H1 (cell line): ENCODE measurements around the gene CCDC124. TPM values are rescaled to one million over a fixed set of nuclear protein-coding genes. Genes with fewer than 3 reads are reported as not detected.

Source experiments
- CTCF ChIA-PET: fragments of 300-600 bp; sonication (Branson Sonifier 250); formaldehyde crosslinking; loops from one replicate; lab custom pipeline; 2021; ENCODE audit not compliant: partially characterized antibody; lab: Charles Lee
- POLR2A ChIA-PET: fragments of 300-600 bp; sonication (Branson Sonifier 250); formaldehyde crosslinking; loops from one replicate; lab custom pipeline; 2021; ENCODE audit warnings: inconsistent platforms; ENCODE audit not compliant: partially characterized antibody; lab: Charles Lee
- DNase-seq, 2 experiments: peaks; one replicate each; pipeline versions ENCODE4 v3.0.0 to v3.0.0-alpha.2; 2010 to 2022; ENCODE audit warnings: low spot score in 2 of 2, low read depth in 1 of 2, mixed read lengths in 1 of 2
- FAIRE-seq: peaks from 2 replicates; lab custom pipeline; 2011; peaks lifted over from hg19 to GRCh38; lab: Jason Lieb, UNC
- H2AFZ ChIP-seq: 2 replicates; pipeline ENCODE4 v1.8.1; 2012; ENCODE audit warnings: low read length, inconsistent platforms
- H2AK5ac ChIP-seq: 2 replicates; pipeline ENCODE4 v1.6.1; 2013; ENCODE audit warnings: low read depth, low read length
- H2BK120ac ChIP-seq: replicated peaks from 2 replicates; pipeline ENCODE3; 2013; ENCODE audit warnings: low read depth, low read length, inconsistent platforms
- H2BK12ac ChIP-seq: 2 replicates; pipeline ENCODE4 v1.6.1; 2013; ENCODE audit warnings: low read depth, low read length
- H2BK15ac ChIP-seq: 2 replicates; pipeline ENCODE4 v1.6.1; 2013; ENCODE audit warnings: low read length
- H2BK20ac ChIP-seq: 2 replicates; pipeline ENCODE4 v1.6.1; 2013; ENCODE audit warnings: low read length
- H2BK5ac ChIP-seq: 2 replicates; pipeline ENCODE4 v1.6.1; 2013; ENCODE audit warnings: low read depth, low read length
- H3K14ac ChIP-seq: 2 replicates; pipeline ENCODE4 v1.6.1; 2013; ENCODE audit warnings: inconsistent platforms; ENCODE audit not compliant: insufficient read length
- H3K18ac ChIP-seq: 2 replicates; pipeline ENCODE4 v1.6.1; 2013; ENCODE audit warnings: low read length; ENCODE audit errors: extremely low read depth
- H3K23ac ChIP-seq: 2 replicates; pipeline ENCODE4 v1.6.1; 2013; ENCODE audit warnings: inconsistent platforms; ENCODE audit not compliant: insufficient read length
- H3K23me2 ChIP-seq: 2 replicates; pipeline ENCODE4 v1.6.1; 2013; ENCODE audit warnings: low read depth, low read length
- H3K27ac ChIP-seq: 2 replicates; pipeline ENCODE4 v1.6.1; 2011; ENCODE audit warnings: low read depth, low read length, inconsistent platforms
- H3K27me3 ChIP-seq, 4 experiments: replicated peaks in 1 of 4; 1 replicate in 1 of 4; 2 replicates in 3 of 4; pipeline versions ENCODE4 v1.6.1 to v1.8.1; 2011 to 2013; ENCODE audit warnings: low read length in 3 of 4, mild to moderate bottlenecking in 3 of 4, inconsistent platforms in 2 of 4, mixed read lengths in 2 of 4, moderate library complexity in 1 of 4; ENCODE audit not compliant: control insufficient read depth in 3 of 4, insufficient read depth in 3 of 4; ENCODE audit errors: extremely low read depth in 1 of 4
- H3K36me3 ChIP-seq, 4 experiments: 2 replicates each; pipeline versions ENCODE4 v1.6.1 to v1.8.1; 2011 to 2013; ENCODE audit warnings: mild to moderate bottlenecking in 4 of 4, low read length in 3 of 4, moderate library complexity in 2 of 4, control low read depth in 1 of 4, inconsistent platforms in 1 of 4; ENCODE audit not compliant: insufficient read depth in 4 of 4, control insufficient read depth in 2 of 4
- H3K4ac ChIP-seq: replicated peaks from 2 replicates; pipeline ENCODE3; 2013; ENCODE audit warnings: low read length, low read depth, mixed read lengths, inconsistent platforms; ENCODE audit not compliant: insufficient read length
- H3K4me1 ChIP-seq, 4 experiments: replicated peaks in 1 of 4; 1 replicate in 1 of 4; 2 replicates in 3 of 4; pipeline versions ENCODE4 v1.6.1 to v1.8.1; 2011 to 2013; ENCODE audit warnings: low read length in 3 of 4, inconsistent platforms in 2 of 4, mixed read lengths in 1 of 4; ENCODE audit not compliant: insufficient read depth in 4 of 4, control insufficient read depth in 3 of 4
- H3K4me2 ChIP-seq, 2 experiments: 2 replicates each; pipeline versions ENCODE4 v1.6.1 to v1.8.1; 2011 to 2013; ENCODE audit warnings: low read depth in 2 of 2, low read length in 2 of 2, control low read depth in 1 of 2, inconsistent platforms in 1 of 2, mild to moderate bottlenecking in 1 of 2; ENCODE audit not compliant: insufficient read depth in 1 of 2
- H3K4me3 ChIP-seq, 4 experiments: fragments of 200-600, 300-600 bp in 1 of 4; sonication (generic), shearing (Covaris generic), sonication (Bioruptor Twin) in 1 of 4; 2 replicates each; pipeline versions ENCODE4 v1.5.1 to v1.8.1; 2011 to 2016; ENCODE audit warnings: low read length in 4 of 4, low read depth in 3 of 4, control low read depth in 2 of 4, inconsistent platforms in 2 of 4, mild to moderate bottlenecking in 2 of 4, mixed read lengths in 1 of 4, moderate library complexity in 1 of 4; ENCODE audit not compliant: insufficient read depth in 2 of 4; ENCODE audit errors: extremely low read depth in 1 of 4
- H3K56ac ChIP-seq: replicated peaks from 2 replicates; pipeline ENCODE3; 2013; ENCODE audit warnings: low read depth, mild to moderate bottlenecking, mixed read lengths, low read length, inconsistent platforms; ENCODE audit not compliant: insufficient read length
- H3K79me1 ChIP-seq: 2 replicates; pipeline ENCODE4 v1.6.1; 2013; ENCODE audit warnings: low read depth, low read length, control low read depth
- H3K79me2 ChIP-seq, 2 experiments: 2 replicates each; pipeline versions ENCODE4 v1.6.1 to v1.8.1; 2012 to 2013; ENCODE audit warnings: low read length in 2 of 2, mild to moderate bottlenecking in 2 of 2, inconsistent platforms in 1 of 2; ENCODE audit not compliant: insufficient read depth in 2 of 2, control insufficient read depth in 1 of 2
- H3K9ac ChIP-seq, 4 experiments: replicated peaks in 1 of 4; 1 replicate in 1 of 4; 2 replicates in 3 of 4; pipeline versions ENCODE4 v1.6.1 to v1.8.1; 2011 to 2013; ENCODE audit warnings: low read depth in 3 of 4, low read length in 3 of 4, control low read depth in 2 of 4, mild to moderate bottlenecking in 2 of 4, moderate library complexity in 2 of 4, inconsistent platforms in 1 of 4; ENCODE audit errors: extremely low read depth in 1 of 4
- H3K9me3 ChIP-seq, 2 experiments: 2 replicates each; pipeline versions ENCODE4 v1.6.1 to v1.8.1; 2012 to 2013; ENCODE audit warnings: mild to moderate bottlenecking in 2 of 2, moderate library complexity in 2 of 2, control low read depth in 1 of 2, inconsistent platforms in 1 of 2, low read depth in 1 of 2, low read length in 1 of 2, mixed read lengths in 1 of 2; ENCODE audit not compliant: insufficient read depth in 2 of 2
- H4K20me1 ChIP-seq, 2 experiments: replicated peaks in 1 of 2; 2 replicates each; pipeline versions ENCODE3 to v1.8.1; 2011 to 2013; ENCODE audit warnings: inconsistent platforms in 2 of 2, low read length in 2 of 2, mild to moderate bottlenecking in 1 of 2; ENCODE audit not compliant: insufficient read depth in 2 of 2, control insufficient read depth in 1 of 2
- H4K5ac ChIP-seq: 2 replicates; pipeline ENCODE4 v1.6.1; 2013; ENCODE audit warnings: low read length, low read depth, mixed read lengths, inconsistent platforms; ENCODE audit not compliant: insufficient read length
- H4K8ac ChIP-seq: 2 replicates; pipeline ENCODE4 v1.8.0; 2013; ENCODE audit warnings: mild to moderate bottlenecking, moderate library complexity, low read length, inconsistent platforms; ENCODE audit not compliant: insufficient read depth; ENCODE audit errors: extremely low read depth
- H4K91ac ChIP-seq: replicated peaks from 2 replicates; pipeline ENCODE3; 2013; ENCODE audit warnings: low read length, mixed read lengths, inconsistent platforms; ENCODE audit not compliant: insufficient read length
- BACH1 ChIP-seq: IDR thresholded peaks from 2 replicates; pipeline ENCODE4 v1.6.1; 2012; ENCODE audit warnings: low read length, improper control_type of control experiment
- CBX5 ChIP-seq: fragments of 300-800, 300-1000 bp; sonication (generic); IDR thresholded peaks from 2 replicates; pipeline ENCODE4 v1.7.1; 2016; ENCODE audit warnings: antibody characterized with exemption, low read length, low read depth
- CEBPB ChIP-seq: IDR thresholded peaks from 2 replicates; pipeline ENCODE4 v1.6.1; 2012; ENCODE audit warnings: low read depth, low read length
- CHD2 ChIP-seq: IDR thresholded peaks from 2 replicates; pipeline ENCODE4 v1.6.1; 2012; ENCODE audit warnings: low read length, improper control_type of control experiment
- CTBP2 ChIP-seq: IDR thresholded peaks from 2 replicates; pipeline ENCODE4 v1.7.0; 2011; ENCODE audit warnings: borderline replicate concordance, mild to moderate bottlenecking, moderate library complexity, mixed read lengths, low read length; ENCODE audit not compliant: insufficient read depth, insufficient read length
- EZH2 ChIP-seq: fragments of 200-600 bp; sonication (generic); IDR thresholded peaks from 2 replicates; pipeline ENCODE4 v1.7.1; 2012; ENCODE audit warnings: low read depth, mild to moderate bottlenecking, moderate library complexity, low read length, inconsistent platforms; ENCODE audit not compliant: severe bottlenecking
- GABPA ChIP-seq: IDR thresholded peaks from 2 replicates; pipeline ENCODE4 v1.6.1; 2011; ENCODE audit warnings: mild to moderate bottlenecking, low read length, moderate library complexity, borderline replicate concordance; ENCODE audit not compliant: insufficient read depth
- JUND ChIP-seq: IDR thresholded peaks from 2 replicates; pipeline ENCODE4 v1.6.1; 2011; ENCODE audit warnings: mild to moderate bottlenecking, improper control_type of control experiment, low read length
- KDM5A ChIP-seq: fragments of 200-600 bp; IDR thresholded peaks from 2 replicates; pipeline ENCODE4 v1.7.1; 2012; ENCODE audit warnings: mild to moderate bottlenecking, low read length, inconsistent platforms, mixed read lengths
- NRF1 ChIP-seq: IDR thresholded peaks from 2 replicates; pipeline ENCODE4 v1.6.1; 2011; ENCODE audit warnings: mild to moderate bottlenecking, low read depth, low read length, improper control_type of control experiment
- SIN3A ChIP-seq, 2 experiments: IDR thresholded peaks in 1 of 2; conservative IDR thresholded peaks in 1 of 2; 2 replicates each; pipeline ENCODE4 v1.6.1; 2011 to 2012; ENCODE audit warnings: low read length in 2 of 2, improper control_type of control experiment in 1 of 2, low read depth in 1 of 2, mild to moderate bottlenecking in 1 of 2
- SP4 ChIP-seq: IDR thresholded peaks from 2 replicates; pipeline ENCODE4 v1.6.1; 2012; ENCODE audit warnings: low read length, inconsistent platforms
- SRF ChIP-seq: IDR thresholded peaks from 2 replicates; pipeline ENCODE4 v1.6.1; 2011; ENCODE audit warnings: mild to moderate bottlenecking, low read depth, low read length, moderate library complexity
- TAF1 ChIP-seq: IDR thresholded peaks from 2 replicates; pipeline ENCODE4 v1.6.1; 2011; ENCODE audit warnings: mild to moderate bottlenecking, low read depth, low read length
- TBP ChIP-seq: IDR thresholded peaks from 2 replicates; pipeline ENCODE4 v1.6.1; 2011; ENCODE audit warnings: low read depth, low read length, improper control_type of control experiment
- TCF12 ChIP-seq: IDR thresholded peaks from 2 replicates; pipeline ENCODE4 v1.6.1; 2011; ENCODE audit warnings: low read depth, mild to moderate bottlenecking, low read length
- WGBS, 2 experiments: shearing (Covaris generic) in 1 of 2; methylation state at CpG; one replicate each; pipeline versions ENCODE4 v1.1.6 to v1.1.7; 2013 to 2015; ENCODE audit warnings: low lambda C conversion rate in 2 of 2, mixed read lengths in 2 of 2, inconsistent platforms in 1 of 2, low coverage in 1 of 2, missing lambda C conversion rate in 1 of 2; ENCODE audit not compliant: insufficient replicate concordance in 2 of 2, insufficient coverage in 1 of 2, insufficient read length in 1 of 2; ENCODE audit errors: extremely low coverage in 1 of 2, missing lambda C conversion rate in 1 of 2; 5-methylcytosine and 5-hydroxymethylcytosine counted together
- polyA plus RNA-seq, 7 experiments: library from polyadenylated mRNA; depleted of rRNA in 3 of 7; stranded (reverse) in 5 of 7; unstranded in 2 of 7; fragments of >200 nt in 5 of 7; fragments of 200-250 nt in 2 of 7; gene quantifications; 1 replicate in 5 of 7; 2 replicates in 1 of 7; 4 replicates in 1 of 7; pipeline versions ENCODE4 v1.2.1 to v1.2.3, GENCODE V29; 2011 to 2013; ENCODE audit warnings: missing spikeins in 2 of 7, mixed read lengths in 2 of 7
- total RNA-seq: library from RNA; stranded (reverse); fragmentation: NEBNext Ultra II Directional; extraction: Animal tissue kit (Norgen Biotek cat#: 25700); gene quantifications from 2 replicates; pipeline ENCODE4 v1.2.1, GENCODE V29; 2021

The CCDC124 gene
- total and polyA plus RNA-seq, 2 of the 8 experiments (the other 6 are each of a cell fraction or from before 2014, with no cell fraction given), result 95.2 to 103 TPM

DNA sequence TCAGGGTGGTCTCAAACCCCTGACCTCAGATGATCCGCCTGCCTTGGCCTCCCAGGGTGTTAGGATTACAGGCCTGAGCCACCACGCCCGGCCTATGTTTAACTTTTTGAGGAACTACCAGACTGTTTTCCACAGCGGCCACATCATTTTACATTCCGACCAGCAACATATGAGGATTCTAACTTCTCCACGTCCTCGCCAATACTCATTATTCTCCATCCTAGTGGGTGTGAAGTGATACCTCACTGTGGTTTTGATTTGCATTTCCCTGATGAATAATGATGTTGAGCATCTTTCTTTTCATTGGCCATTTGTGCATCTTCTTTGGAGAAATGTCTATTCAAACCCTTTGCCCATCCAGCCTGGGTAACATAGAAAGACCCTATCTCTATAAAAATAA, 46.3 kb upstream of the CCDC124 start:
- Histone ChIP-seq H2BK15ac (no peak overlapping the region), H2BK120ac (no peak overlapping the region), H3K23ac (no peak overlapping the region), H3K4ac (no peak overlapping the region), H3K27me3 (no peaks in the 10 kb centered on the region; a peak in 1 of 7 replicates), H3K4me1 (no peaks in the 10 kb centered on the region; a peak in 2 of 7 replicates), H3K56ac (no peak overlapping the region), H3K79me2 (no peaks in the 10 kb centered on the region), H4K91ac (no peak overlapping the region), H2BK20ac (no peak overlapping the region), H2AFZ (no peak overlapping the region), H3K18ac (no peak overlapping the region), H2BK12ac (no peak overlapping the region), H3K14ac (no peak overlapping the region), H3K27ac (no peak overlapping the region), H4K5ac (no peak overlapping the region), H3K4me3 (no peak overlapping the region), H2AK5ac (no peak overlapping the region), H4K8ac (no peak overlapping the region), H3K4me2 (no peak overlapping the region), H4K20me1 (peaks cover 0 to 1% of the 10 kb centered on the region in 2 experiments), H2BK5ac (no peak overlapping the region), H3K36me3 (no peaks in the 10 kb centered on the region), H3K9ac (no peak overlapping the region), H3K79me1 (no peaks in the 10 kb centered on the region), H3K9me3 (no peaks in the 10 kb centered on the region), H3K23me2 (no peaks in the 10 kb centered on the region)
- 89% methylated on average over 6 of the region's 7 CpGs; no CpG with 5 or more reads in 1 of the 2 experiments for WGBS, 2 experiments
- DNase-seq (no peak), FAIRE-seq (no peak)
- ChIA-PET CTCF (interaction anchor here (1.0 kb wide), 1 partner anchor 112 kb away, joined by 3 read pairs; no protein-coding TSS in a partner anchor), POLR2A (interaction anchor here (0.7 kb wide), 1 partner anchor 200 kb away, joined by 3 read pairs; no protein-coding TSS in a partner anchor)
- TF ChIP-seq CTBP2 (no peak), TCF12 (no peak), TAF1 (no peak), BACH1 (no peak), JUND (no peak), KDM5A (no peak), TBP (no peak), SIN3A (conservative IDR thresholded peaks at IDR 0.05 in 1 of 2, IDR thresholded peaks at IDR 0.05 in 1 of 2; ENCODE audit: low read depth in 1 of 2, low read length in 2 of 2) (no peak), CEBPB (no peak), NRF1 (no peak), GABPA (no peak), SP4 (no peak), SRF (no peak), CBX5 (no peak), CHD2 (no peak), EZH2 (no peak)
